ENCODE data around the gene USP43. TPM values are rescaled to one million over a fixed set of nuclear protein-coding genes. Genes with fewer than 3 reads are reported as not detected.

The USP43 gene
- total RNA-seq, 1 experiment from 2014 or later: 0.34 TPM

GRCh38 chr17:9676820-9677310 lies 31.5 kb downstream of the USP43 start:
- Histone ChIP-seq H3K4me3 (ENCODE audit: low read depth, low read length, poor library complexity, severe bottlenecking) (no peak overlapping the region), H3K27ac (ENCODE audit: low read depth, low read length, poor library complexity, severe bottlenecking) (no peak overlapping the region), H3K9me3 (ENCODE audit: low read depth, low read length, poor library complexity, severe bottlenecking) (peaks cover 9% of the 10 kb centered on the region), H3K27me3 (replicated peaks; ENCODE audit: insufficient read depth, low read depth, low read length, poor library complexity) (peaks cover 8% of the 10 kb centered on the region), H3K36me3 (ENCODE audit: insufficient read depth, low read length, poor library complexity, severe bottlenecking) (no peaks in the 10 kb centered on the region), H3K4me1 (ENCODE audit: insufficient read depth, low read length, poor library complexity, severe bottlenecking) (no peaks in the 10 kb centered on the region)
- intact Hi-C loops (cut with micrococcal nuclease; ENCODE audit: unreplicated experiment): loop anchor here (1.0 kb wide), 1 partner anchor 100 kb away; no protein-coding TSS in a partner anchor
- TF ChIP-seq EZH2 (IDR thresholded peaks at IDR 0.05; ENCODE audit: borderline replicate concordance, low read depth, low read length, poor library complexity, severe bottlenecking): no peak
- POLR2A ChIA-PET (ENCODE audit: low non-redundant PET): no interaction called here
- DNase-seq (ENCODE audit: low spot score): no peak
- no TSS peak for BruUV-seq (replicated peaks)
- CTCF ChIA-PET: no interaction called here

GRCh38 chr17:9677411-9677810 lies 32.1 kb downstream of the USP43 start:
- H3K4me3 ChIP-seq (ENCODE audit: low read depth, low read length, poor library complexity, severe bottlenecking): no peak overlapping the region
- H3K27ac ChIP-seq (ENCODE audit: low read depth, low read length, poor library complexity, severe bottlenecking): no peak overlapping the region
- no peaks in the 10 kb centered on the region for H3K4me1 ChIP-seq (ENCODE audit: insufficient read depth, low read length, poor library complexity, severe bottlenecking)
- ChIA-PET CTCF (no interaction called here), POLR2A (ENCODE audit: low non-redundant PET) (no interaction called here)
- BruUV-seq (replicated peaks): no TSS peak
- DNase-seq (ENCODE audit: low spot score): no peak
- H3K27me3 ChIP-seq (replicated peaks; ENCODE audit: insufficient read depth, low read depth, low read length, poor library complexity): peaks cover 8% of the 10 kb centered on the region
- no peaks in the 10 kb centered on the region for H3K36me3 ChIP-seq (ENCODE audit: insufficient read depth, low read length, poor library complexity, severe bottlenecking)
- intact Hi-C loops (cut with micrococcal nuclease; ENCODE audit: unreplicated experiment): no loop called here
- TF ChIP-seq EZH2 (IDR thresholded peaks at IDR 0.05; ENCODE audit: borderline replicate concordance, low read depth, low read length, poor library complexity, severe bottlenecking) (no peak), CTCF (conservative IDR thresholded peaks at IDR 0.05; ENCODE audit: low read depth, low read length) (no peak)
- H3K9me3 ChIP-seq (ENCODE audit: low read depth, low read length, poor library complexity, severe bottlenecking): peaks cover 9% of the 10 kb centered on the region

- Histone ChIP-seq H3K27ac (ENCODE audit: low read depth, low read length, poor library complexity, severe bottlenecking) (no peak overlapping the region), H3K9me3 (ENCODE audit: low read depth, low read length, poor library complexity, severe bottlenecking) (peaks cover 9% of the 10 kb centered on the region), H3K27me3 (replicated peaks; ENCODE audit: insufficient read depth, low read depth, low read length, poor library complexity) (peaks cover 5% of the 10 kb centered on the region), H3K4me1 (ENCODE audit: insufficient read depth, low read length, poor library complexity, severe bottlenecking) (no peaks in the 10 kb centered on the region), H3K4me3 (ENCODE audit: low read depth, low read length, poor library complexity, severe bottlenecking) (no peak overlapping the region), H3K36me3 (ENCODE audit: insufficient read depth, low read length, poor library complexity, severe bottlenecking) (no peaks in the 10 kb centered on the region)
- BruUV-seq (replicated peaks): no TSS peak
- POLR2A ChIA-PET (ENCODE audit: low non-redundant PET): no interaction called here
- no peak for TF ChIP-seq CTCF (conservative IDR thresholded peaks at IDR 0.05; ENCODE audit: low read depth, low read length)
- no peak for TF ChIP-seq EZH2 (IDR thresholded peaks at IDR 0.05; ENCODE audit: borderline replicate concordance, low read depth, low read length, poor library complexity, severe bottlenecking)
- intact Hi-C loops (cut with micrococcal nuclease; ENCODE audit: unreplicated experiment): no loop called here
- CTCF ChIA-PET: no interaction called here
- no peak for DNase-seq (ENCODE audit: low spot score)
Observed at GRCh38 chr17:9677896-9678295, 32.6 kb downstream of the USP43 start.

- H3K27me3 ChIP-seq (replicated peaks; ENCODE audit: insufficient read depth, low read depth, low read length, poor library complexity): no peaks in the 10 kb centered on the region
- no peak overlapping the region for H3K27ac ChIP-seq (ENCODE audit: low read depth, low read length, poor library complexity, severe bottlenecking)
- intact Hi-C loops (cut with micrococcal nuclease; ENCODE audit: unreplicated experiment): no loop called here
- POLR2A ChIA-PET (ENCODE audit: low non-redundant PET): no interaction called here
- H3K4me3 ChIP-seq (ENCODE audit: low read depth, low read length, poor library complexity, severe bottlenecking): no peak overlapping the region
- no TSS peak for BruUV-seq (replicated peaks)
- peaks cover 6% of the 10 kb centered on the region for H3K9me3 ChIP-seq (ENCODE audit: low read depth, low read length, poor library complexity, severe bottlenecking)
- no peaks in the 10 kb centered on the region for H3K4me1 ChIP-seq (ENCODE audit: insufficient read depth, low read length, poor library complexity, severe bottlenecking)
- CTCF ChIA-PET: no interaction called here
- TF ChIP-seq CTCF (conservative IDR thresholded peaks at IDR 0.05; ENCODE audit: low read depth, low read length) (no peak), EZH2 (IDR thresholded peaks at IDR 0.05; ENCODE audit: borderline replicate concordance, low read depth, low read length, poor library complexity, severe bottlenecking) (no peak)
- no peak for DNase-seq (ENCODE audit: low spot score)
- H3K36me3 ChIP-seq (ENCODE audit: insufficient read depth, low read length, poor library complexity, severe bottlenecking): no peaks in the 10 kb centered on the region
Observed at GRCh38 chr17:9684955-9685621, 39.8 kb downstream of the USP43 start.
